ENCODE data around the gene CUBN.

The CUBN gene

GRCh38 chr10:17056781-17057428, 72.7 kb downstream of the CUBN start:
- H3K27ac ChIP-seq = no peak overlapping the region
- no peak for TF ChIP-seq CTCF (conservative IDR thresholded peaks at IDR 0.05)

GRCh38 chr10:17053513-17053912, 76.1 kb downstream of the CUBN start:
- no peak overlapping the region for H3K27ac ChIP-seq
- TF ChIP-seq CTCF (conservative IDR thresholded peaks at IDR 0.05) = no peak

GRCh38 chr10:17053061-17053460, 76.5 kb downstream of the CUBN start:
- H3K27ac ChIP-seq = no peak overlapping the region
- no peak for TF ChIP-seq CTCF (conservative IDR thresholded peaks at IDR 0.05)

GRCh38 chr10:17051851-17052250, 77.8 kb downstream of the CUBN start:
- no peak for TF ChIP-seq CTCF (conservative IDR thresholded peaks at IDR 0.05)
- H3K27ac ChIP-seq = no peak overlapping the region

- no peak for TF ChIP-seq CTCF (conservative IDR thresholded peaks at IDR 0.05)
- H3K27ac ChIP-seq = no peak overlapping the region
Measured at GRCh38 chr10:17049195-17049594, 80.4 kb downstream of the CUBN start.

- H3K27ac ChIP-seq = no peak overlapping the region
- TF ChIP-seq CTCF (conservative IDR thresholded peaks at IDR 0.05) = no peak
Measured at GRCh38 chr10:17047908-17048307, 81.7 kb downstream of the CUBN start.

- TF ChIP-seq CTCF (conservative IDR thresholded peaks at IDR 0.05) = no peak
- no peak overlapping the region for H3K27ac ChIP-seq
Measured at GRCh38 chr10:17046989-17047388, 82.6 kb downstream of the CUBN start.
